ENCODE results near the gene FBXL3.

- TF ChIP-seq POLR2A (IDR thresholded peaks at IDR 0.05; ENCODE audit: extremely low read depth, insufficient read length) (no peak), CTCF (IDR thresholded peaks at IDR 0.05; ENCODE audit: low read depth, low read length) (no peak)
These were observed 7.2 kb downstream of the FBXL3 start for GRCh38 chr13:77019756-77020155.

Measured in NB4 (cell line).